Right forelimb (tissue), 1 donor: Measurements from ENCODE around the gene AADACL2.
"Not testable (repeated sequence)": the region's sequence is repeated elsewhere in the genome, so short reads cannot be mapped to it uniquely, and the experiment has no call there.

ENCODE experiments used
- DNase-seq: peaks from one replicate; pipeline ENCODE4 v3.0.0-alpha.2; 2018

AADACL2 gene

DNA sequence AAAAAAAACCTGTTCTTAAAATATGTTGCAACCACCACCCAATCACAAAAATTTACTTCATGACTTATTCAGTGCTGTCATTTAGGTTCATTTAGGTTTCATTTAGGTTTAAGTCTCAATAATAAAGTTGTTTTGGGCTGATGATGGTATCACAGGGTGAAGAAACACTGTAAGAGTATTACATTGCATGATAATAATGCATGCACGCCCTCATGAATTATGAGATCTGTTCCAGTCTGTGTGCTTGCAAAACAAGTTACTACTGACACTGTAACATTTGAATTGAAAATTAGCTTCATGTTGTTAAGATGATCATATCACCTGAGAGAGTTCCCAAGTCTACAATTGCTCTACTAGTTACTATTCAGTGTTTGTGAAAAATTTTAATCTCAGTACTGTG lies at the start of gene AADACL2:
Gene AADACL2 (plus strand): TSS at position 315 of the 400 bp plus-strand sequence. CDS start 109 bp downstream, outside the sequence.
- DNase-seq, result no peak

DNA sequence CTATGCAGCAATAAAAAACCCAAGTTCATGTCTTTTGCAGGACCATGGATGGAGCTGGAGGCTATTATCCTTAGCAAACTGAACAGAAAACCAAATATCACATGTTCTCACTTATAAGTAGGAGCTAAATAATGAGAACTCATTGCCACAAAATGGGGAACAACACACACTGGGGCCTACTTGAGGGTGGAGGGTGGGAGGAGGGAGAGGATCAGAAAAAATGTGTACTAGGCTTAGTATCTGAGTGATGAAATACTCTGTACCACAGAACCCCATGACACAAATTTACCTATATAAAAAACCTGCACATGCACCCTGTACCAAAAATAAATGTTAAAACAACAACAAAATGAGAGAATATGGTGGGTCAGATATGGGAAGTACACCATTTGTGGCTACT lies 49.6 kb upstream of the AADACL2 start:
- DNase-seq, result no peak

GRCh38 chr3:151686257-151686656 lies 47.5 kb upstream of the AADACL2 start:
- DNase-seq, result no peak

DNA sequence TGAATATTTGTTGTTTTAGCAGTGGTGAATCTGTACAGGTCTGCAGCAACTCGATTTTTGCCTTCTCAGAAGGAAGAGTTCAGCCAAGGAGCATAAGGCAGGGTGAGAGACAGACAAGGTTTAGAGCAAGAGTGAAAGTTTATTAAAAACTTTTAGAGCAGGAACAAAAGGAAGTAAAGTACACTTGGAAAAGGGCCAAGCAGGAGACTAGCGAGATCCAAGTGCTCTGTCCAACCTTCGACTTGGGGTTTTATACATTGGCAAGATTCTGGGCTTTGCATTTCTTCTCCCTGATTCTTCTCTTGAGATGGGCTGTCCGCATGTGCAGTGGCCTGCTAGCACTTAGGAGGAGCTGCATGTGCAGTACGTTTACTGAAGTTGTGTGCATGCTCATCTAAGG lies 46.7 kb upstream of the AADACL2 start:
- peak; percentile 49 for DNase-seq

DNA sequence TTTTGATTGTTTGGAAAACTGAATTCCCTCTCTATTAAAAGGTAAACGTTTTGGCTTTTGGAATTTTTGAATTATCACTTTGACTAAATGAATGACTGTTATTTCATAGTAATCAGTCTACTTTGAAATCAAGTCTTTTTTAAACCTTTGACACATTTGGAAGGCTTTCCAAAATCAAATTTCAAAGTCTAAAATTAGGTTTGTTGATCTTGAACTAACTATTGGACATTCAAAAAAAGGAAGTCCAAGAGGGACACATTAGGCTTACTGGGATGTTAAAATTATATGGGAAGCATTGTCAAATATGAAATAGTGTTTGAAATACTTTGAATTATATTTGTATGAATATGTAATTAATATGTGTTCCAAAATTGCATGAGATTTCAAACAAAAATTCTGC lies 45.2 kb upstream of the AADACL2 start:
- DNase-seq, result no peak

- no peak for DNase-seq
These were observed 43.1 kb upstream of the AADACL2 start for GRCh38 chr3:151690645-151691044.

- DNase-seq, result no peak
These were observed 36.2 kb upstream of the AADACL2 start for GRCh38 chr3:151697496-151697895.

GRCh38 chr3:151707216-151707615 lies 26.5 kb upstream of the AADACL2 start:
- no peak for DNase-seq

GRCh38 chr3:151708868-151709267 lies 24.9 kb upstream of the AADACL2 start:
- no peak for DNase-seq

- no peak for DNase-seq
These were observed 23.9 kb upstream of the AADACL2 start for GRCh38 chr3:151709847-151710246.

- DNase-seq, result no peak
These were observed 12.4 kb upstream of the AADACL2 start for GRCh38 chr3:151721294-151721693.

DNA sequence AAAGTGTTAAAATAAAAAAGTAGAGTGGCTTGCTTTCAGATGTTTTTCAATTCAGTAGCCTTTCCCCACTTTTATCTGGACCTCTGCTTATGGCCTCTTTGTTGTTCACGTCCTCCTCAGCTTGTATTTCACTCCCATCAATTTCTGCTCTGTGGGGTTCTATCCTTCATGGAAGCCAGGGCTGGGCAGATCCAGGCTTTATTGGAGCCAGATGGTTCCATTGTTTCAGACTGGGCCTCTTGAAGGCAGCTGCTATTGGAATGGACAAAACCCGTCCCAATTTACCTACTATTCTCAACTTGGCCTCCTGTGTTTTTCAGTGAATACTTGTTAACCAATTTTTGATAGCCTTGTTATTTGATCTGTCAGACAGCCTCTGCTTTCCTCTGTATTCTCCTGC lies 10.9 kb upstream of the AADACL2 start:
- DNase-seq, result no peak

GRCh38 chr3:151724576-151725562 lies 8.9 kb upstream of the AADACL2 start:
- no peak for DNase-seq

DNA sequence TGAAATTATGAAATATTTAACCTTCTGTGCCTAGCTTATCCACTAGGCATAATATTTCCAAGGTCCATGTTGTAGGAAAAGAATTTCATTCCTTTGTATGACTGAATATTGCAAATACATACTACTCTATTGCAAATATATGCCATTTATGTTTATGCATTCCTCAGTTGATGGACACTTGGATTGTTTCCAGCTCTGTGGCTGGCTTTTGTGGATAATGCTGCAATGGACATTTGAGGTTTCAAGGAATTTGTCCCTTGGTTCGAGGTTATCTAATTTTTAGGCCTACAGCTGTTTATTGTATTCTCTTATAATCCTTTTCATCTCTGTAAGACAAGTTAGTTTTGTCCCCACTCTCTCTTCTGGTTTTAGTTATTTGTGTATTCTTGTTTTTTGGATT lies 7.7 kb upstream of the AADACL2 start:
- no peak for DNase-seq

DNA sequence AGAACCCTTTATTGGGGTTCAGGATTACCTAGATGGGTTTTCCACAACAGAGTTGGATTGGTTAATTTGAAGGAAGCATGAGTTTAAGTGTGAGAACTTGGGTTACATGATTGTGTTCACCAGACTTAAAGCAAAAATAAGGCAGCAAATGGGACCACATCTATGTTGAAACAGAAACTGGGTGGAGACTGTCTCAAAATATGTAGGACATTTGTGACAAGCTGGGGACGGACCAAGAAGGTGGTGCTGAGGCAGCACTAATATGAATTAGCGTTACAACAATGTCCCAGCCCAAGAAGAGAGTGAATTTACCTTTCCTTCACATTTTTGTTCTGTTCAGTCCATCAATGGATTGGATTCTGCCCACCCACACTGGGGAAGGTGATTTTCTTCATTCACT lies 866 bp upstream of the AADACL2 start:
- DNase-seq, result no peak

GRCh38 chr3:151740581-151740980 lies 6.9 kb downstream of the AADACL2 start:
- DNase-seq, result no peak

GRCh38 chr3:151743855-151744254 lies 10.1 kb downstream of the AADACL2 start:
- no peak for DNase-seq

GRCh38 chr3:151750181-151750580 lies 16.5 kb downstream of the AADACL2 start:
- DNase-seq, result no peak

GRCh38 chr3:151750678-151751077 lies 17.0 kb downstream of the AADACL2 start:
- DNase-seq, result no peak

- no peak for DNase-seq
These were observed 17.4 kb downstream of the AADACL2 start for GRCh38 chr3:151751161-151751560.

DNA sequence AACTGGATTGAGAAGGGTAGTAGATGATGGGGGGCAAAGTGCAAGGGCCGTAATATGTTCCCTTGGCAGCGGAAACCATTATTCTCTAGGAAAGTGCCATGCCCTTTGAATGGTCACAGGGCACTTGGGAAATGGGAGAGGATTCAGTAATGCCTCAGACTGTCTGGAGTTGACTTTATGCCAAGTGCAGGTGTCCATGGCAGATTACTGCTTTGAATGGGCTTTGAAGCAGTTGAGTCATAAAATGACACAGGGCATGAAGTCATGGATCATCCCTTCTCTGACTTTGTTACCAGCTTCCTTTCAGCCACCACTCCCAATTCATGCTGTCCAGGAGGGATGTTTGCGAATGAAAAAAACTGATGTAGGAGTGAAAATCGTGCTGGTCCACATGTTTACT lies 20.1 kb downstream of the AADACL2 start:
- no peak for DNase-seq

DNA sequence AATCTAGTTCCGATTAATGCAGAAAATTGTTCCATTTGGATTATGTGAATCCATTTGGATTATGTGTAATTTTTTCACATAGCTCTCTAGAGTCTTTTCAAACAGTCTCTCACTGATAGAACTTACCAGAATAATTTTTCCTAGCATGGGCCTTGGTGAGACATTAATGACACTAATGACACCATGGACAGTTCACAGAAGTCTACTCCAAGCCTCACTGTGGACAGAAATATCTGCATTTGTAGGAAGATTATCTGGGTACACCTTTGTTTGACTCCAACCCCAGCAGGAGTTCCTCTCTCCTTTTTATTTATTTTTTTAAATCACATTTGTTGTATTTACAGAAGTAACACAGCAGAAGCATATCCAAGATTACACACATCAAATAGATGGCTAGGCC lies 27.9 kb downstream of the AADACL2 start:
- no peak for DNase-seq

GRCh38 chr3:151764699-151765098 lies 31.0 kb downstream of the AADACL2 start:
- not testable (repeated sequence) for DNase-seq

DNA sequence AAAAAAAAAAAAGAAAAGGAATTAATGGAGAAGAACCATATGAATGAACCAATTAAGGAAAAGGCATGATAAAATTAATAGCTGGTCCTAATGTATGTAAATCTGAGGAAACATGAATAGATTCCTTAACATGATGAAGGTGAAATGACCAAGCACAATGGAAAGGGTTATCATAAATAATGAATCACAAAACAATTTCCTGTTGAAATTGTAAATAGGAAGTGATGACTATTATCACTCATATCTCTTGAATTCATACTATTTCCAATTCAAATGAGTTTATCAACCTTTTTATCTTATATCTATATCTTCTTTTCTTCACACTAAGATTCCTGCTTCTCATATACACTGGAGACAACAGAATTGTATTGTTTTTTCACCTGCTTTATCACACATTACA lies 32.0 kb downstream of the AADACL2 start:
- no peak for DNase-seq

GRCh38 chr3:151766454-151766853 lies 32.7 kb downstream of the AADACL2 start:
- no peak for DNase-seq
